ENCODE data around the gene MKNK2.
"Not testable (repeated sequence)": the region's sequence is repeated elsewhere in the genome, so short reads cannot be mapped to it uniquely, and the experiment has no call there.

Gene MKNK2

DNA sequence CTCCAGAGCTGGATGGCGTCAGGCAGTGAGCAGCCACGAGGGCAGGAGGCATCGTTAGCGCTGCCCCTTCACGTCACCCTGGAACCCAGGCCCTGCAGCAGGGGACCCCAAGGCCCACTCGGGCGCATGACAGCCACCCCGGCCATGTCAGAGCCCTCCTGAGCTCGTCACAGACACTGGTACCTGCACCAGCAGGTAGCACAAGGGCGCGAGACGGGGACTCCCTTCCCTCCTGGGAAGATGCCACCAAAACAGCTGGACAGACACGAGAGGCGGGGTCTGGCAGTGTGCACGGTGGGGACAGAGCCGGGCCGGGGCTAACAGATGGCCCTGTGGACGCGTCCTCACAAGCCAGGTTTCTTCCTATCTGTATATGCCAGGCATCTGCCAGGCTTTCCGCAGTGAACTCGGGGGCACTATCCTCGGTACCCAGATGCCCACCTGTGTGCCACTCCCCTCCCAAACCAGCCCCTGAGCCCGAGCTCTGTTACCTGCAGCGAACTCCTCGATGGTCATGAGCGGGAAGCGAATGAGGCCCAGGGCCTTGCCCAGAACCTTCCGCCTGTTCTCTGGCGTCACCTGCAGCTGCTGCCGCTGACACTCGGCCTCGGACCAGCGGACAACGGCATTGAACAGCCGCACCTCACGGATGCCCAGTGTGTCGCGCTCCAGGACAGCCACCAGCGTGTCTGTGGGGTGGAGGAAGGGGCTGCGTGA lies 61.4 kb downstream of the MKNK2 start:
- DNase-seq, result no peak

DNA sequence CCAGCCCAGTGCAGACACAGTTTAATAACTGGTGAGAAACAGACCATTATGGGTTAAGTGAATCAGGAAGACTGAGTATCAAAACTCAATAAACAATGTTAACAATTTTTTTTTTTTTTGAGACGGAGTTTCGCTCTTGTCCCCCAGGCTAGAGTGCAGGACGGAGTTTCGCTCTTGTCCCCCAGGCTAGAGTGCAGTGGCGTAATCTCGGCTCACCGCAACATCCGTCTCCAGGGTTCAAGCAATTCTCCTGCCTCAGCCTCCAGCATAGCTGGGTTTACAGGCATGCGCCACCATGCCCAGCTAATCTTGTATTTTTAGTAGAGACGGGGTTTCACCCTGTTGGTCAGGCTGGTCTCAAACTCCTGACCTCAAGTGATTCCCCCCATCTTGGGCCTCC lies 62.6 kb downstream of the MKNK2 start:
- DNase-seq, result not testable (repeated sequence)
